Activated T-helper 17 cell treated with anti-CD3 and anti-CD28 coated beads, Interleukin-2, amount 50 U/mL, for 72 hours (primary cell): ENCODE measurements around the gene TUFT1. TPM values are rescaled to one million over a fixed set of nuclear protein-coding genes. Genes with fewer than 3 reads are reported as not detected.

Experiments
- ATAC-seq: fragments of 150-1000 bp; cut with Tn5 transposase; replicated peaks from 2 replicates; pipeline ENCODE4 v1.10.0; 2021; ENCODE audit warnings: mild to moderate bottlenecking, moderate library complexity
- H3K27ac Mint-ChIP-seq: one replicate; pipeline ENCODE4 v1.8.0; 2022; ENCODE audit warnings: mixed read lengths
- H3K27me3 Mint-ChIP-seq: one replicate; pipeline ENCODE4 v1.8.0; 2022; ENCODE audit warnings: mixed read lengths
- H3K36me3 Mint-ChIP-seq: one replicate; pipeline ENCODE4 v1.8.0; 2022; ENCODE audit warnings: low read depth, mild to moderate bottlenecking, mixed read lengths
- H3K4me1 Mint-ChIP-seq: one replicate; pipeline ENCODE4 v1.8.0; 2022; ENCODE audit warnings: mixed read lengths
- H3K4me3 Mint-ChIP-seq: one replicate; pipeline ENCODE4 v1.8.0; 2022; ENCODE audit warnings: mild to moderate bottlenecking, mixed read lengths
- H3K9me3 Mint-ChIP-seq: one replicate; pipeline ENCODE4 v1.8.0; 2022; ENCODE audit warnings: mixed read lengths
- total RNA-seq, 2 donors: library from RNA; stranded (reverse); gene quantifications; one replicate each; pipeline ENCODE4 v1.2.3, GENCODE V29; 2022

The TUFT1 gene
- total RNA-seq, 2 donors from 2014 or later: 3.7 to 5.8 TPM

DNA sequence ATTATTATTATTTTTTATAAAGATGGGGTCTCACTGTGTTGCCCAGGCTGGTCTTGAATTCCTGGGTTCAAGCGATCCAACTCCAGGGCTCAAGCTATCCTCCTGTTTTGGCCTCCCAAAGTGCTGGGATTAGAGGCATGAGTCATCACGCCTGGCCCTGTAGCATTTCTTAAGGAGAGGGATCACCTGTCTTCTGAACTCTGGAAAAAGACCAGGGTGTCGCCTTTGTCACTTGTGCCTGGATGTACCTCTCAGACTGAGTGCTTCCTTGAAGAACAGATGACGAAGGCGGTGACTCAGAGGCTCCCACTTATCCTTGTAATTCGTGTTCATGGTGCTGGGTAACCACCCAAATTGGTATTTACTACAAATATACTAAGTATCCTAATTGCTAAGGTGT lies 31.3 kb upstream of the TUFT1 start:
- Mint-ChIP-seq H3K4me1 (peaks cover 12% of the 10 kb centered on the region), H3K27ac (no peak overlapping the region), H3K9me3 (no peaks in the 10 kb centered on the region), H3K27me3 (no peaks in the 10 kb centered on the region), H3K4me3 (no peak overlapping the region), H3K36me3 (no peaks in the 10 kb centered on the region)
- no peak for ATAC-seq

DNA sequence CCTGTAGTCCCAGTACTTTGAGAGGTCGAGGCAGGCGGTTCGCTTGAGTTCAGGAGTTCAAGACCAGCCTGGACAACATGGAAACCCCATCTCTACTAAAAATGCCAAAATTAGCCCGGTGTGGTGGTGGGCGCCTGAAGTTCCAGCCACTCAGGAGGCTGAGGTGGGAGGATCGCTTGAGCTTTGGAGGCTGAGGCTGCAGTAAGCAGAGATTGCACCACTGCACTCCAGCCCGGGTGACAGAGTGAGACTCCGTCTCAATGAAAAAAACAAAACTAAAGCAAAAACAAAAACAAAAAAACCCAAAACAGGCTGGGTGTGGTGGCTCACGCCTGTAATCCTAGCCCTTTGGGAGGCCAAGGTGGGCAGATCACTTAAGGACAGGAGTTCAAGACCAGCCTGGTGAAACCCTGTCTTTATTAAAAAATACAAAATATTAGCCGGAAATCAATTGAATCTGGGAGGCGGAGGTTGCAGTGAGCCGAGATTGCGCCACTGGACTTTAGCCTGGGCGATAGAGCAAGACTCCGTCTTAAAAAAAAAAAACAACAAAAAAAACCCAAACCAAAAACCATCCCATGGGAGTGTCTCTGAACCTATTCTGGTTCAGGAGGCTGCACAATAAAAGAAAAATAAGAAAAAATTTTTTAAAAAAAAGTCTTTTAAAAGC lies 30.6 kb upstream of the TUFT1 start:
- Mint-ChIP-seq H3K27ac (no peak overlapping the region), H3K36me3 (no peaks in the 10 kb centered on the region), H3K27me3 (no peaks in the 10 kb centered on the region), H3K4me3 (peak overlapping the region; percentile 81), H3K9me3 (no peaks in the 10 kb centered on the region), H3K4me1 (peaks cover 15% of the 10 kb centered on the region)
- ATAC-seq: no peak

DNA sequence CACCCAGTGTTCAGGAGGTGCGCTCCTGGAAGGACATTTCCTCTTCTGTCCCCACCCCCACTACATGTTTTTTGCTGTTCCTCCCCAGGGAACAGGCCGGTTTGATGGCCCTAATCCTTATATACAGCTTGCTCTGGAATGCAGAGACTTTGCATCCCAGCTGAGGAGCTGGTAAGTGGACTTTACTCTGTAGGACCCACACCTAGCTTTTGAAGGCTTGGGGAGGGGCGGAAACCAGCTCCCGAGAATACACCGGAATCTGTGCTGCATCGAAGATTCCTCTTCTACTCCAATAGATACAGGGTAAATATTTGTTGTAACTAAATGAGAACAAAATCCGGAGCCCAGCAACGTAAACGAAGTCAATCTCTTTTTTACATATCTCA lies 30.1 kb upstream of the TUFT1 start:
- no peak for ATAC-seq
- H3K4me3 Mint-ChIP-seq: peak overlapping the region; percentile 81
- no peaks in the 10 kb centered on the region for H3K36me3 Mint-ChIP-seq
- peaks cover 15% of the 10 kb centered on the region for H3K4me1 Mint-ChIP-seq
- H3K27ac Mint-ChIP-seq: no peak overlapping the region
- no peaks in the 10 kb centered on the region for H3K27me3 Mint-ChIP-seq
- H3K9me3 Mint-ChIP-seq: no peaks in the 10 kb centered on the region

DNA sequence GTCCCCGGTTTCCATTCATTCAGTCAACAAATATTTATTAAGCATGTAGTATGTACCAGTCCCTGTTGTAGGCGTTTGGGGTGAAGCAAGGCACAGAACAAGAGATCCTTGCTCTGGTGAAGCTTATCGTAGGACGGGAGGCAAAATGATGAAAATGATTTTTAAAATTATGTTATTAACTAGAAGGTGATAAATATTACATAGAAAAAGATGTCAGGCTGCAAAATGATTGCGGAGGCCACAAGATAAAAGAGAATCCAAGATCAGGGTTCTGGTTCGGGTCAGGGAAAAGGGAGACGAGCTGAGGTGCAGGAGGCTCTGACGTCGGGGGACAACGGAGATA lies 29.5 kb upstream of the TUFT1 start:
- H3K4me1 Mint-ChIP-seq: peaks cover 15% of the 10 kb centered on the region
- peak overlapping the region; percentile 81 for H3K4me3 Mint-ChIP-seq
- no peak overlapping the region for H3K27ac Mint-ChIP-seq
- H3K9me3 Mint-ChIP-seq: no peaks in the 10 kb centered on the region
- ATAC-seq: no peak
- H3K27me3 Mint-ChIP-seq: no peaks in the 10 kb centered on the region
- no peaks in the 10 kb centered on the region for H3K36me3 Mint-ChIP-seq

DNA sequence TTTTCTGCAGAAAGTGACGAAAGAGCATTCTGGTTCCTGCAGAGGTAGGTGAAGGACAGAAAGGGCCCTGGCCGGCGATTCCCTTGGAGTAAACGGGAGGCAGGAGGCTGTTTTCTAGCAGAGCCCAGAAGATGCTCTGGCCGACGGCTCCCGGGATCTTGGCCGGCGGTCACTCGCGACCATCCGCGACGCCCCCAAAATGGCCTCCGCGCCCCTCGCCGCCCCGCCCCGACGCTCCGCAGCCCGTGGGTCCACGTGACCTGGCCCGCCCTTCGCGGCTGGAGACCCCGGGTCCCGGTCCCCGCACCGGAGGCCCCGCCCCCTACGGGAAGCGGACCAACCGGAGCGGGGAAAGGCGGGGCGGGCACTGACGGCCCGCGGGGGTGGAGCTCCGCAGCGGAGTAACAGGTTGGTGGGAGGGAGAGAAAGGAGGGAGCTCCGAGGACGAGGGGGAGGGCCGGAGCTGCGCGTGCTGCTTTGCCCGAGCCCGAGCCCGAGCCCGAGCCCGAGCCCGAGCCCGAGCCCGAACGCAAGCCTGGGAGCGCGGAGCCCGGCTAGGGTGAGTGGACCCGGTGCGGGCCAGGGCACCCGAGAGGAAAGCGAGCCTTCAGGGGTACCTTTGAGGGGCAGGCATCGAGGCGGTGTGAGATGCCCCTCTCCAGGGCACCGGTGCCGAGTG lies 29.0 kb upstream of the TUFT1 start, which contains the start of gene CGN:
CGN (plus strand) TSS at position 431 of the 679 bp plus-strand sequence. CDS start 7,133 bp downstream, outside the sequence.
- H3K4me1 Mint-ChIP-seq: peaks cover 15% of the 10 kb centered on the region
- H3K36me3 Mint-ChIP-seq: no peaks in the 10 kb centered on the region
- H3K9me3 Mint-ChIP-seq: no peaks in the 10 kb centered on the region
- peak within 1 kb of the TSS; percentile 81 for H3K4me3 Mint-ChIP-seq
- ATAC-seq: peak; percentile 98
- peak within 1 kb of the TSS; percentile 28 for H3K27ac Mint-ChIP-seq
- no peaks in the 10 kb centered on the region for H3K27me3 Mint-ChIP-seq

DNA sequence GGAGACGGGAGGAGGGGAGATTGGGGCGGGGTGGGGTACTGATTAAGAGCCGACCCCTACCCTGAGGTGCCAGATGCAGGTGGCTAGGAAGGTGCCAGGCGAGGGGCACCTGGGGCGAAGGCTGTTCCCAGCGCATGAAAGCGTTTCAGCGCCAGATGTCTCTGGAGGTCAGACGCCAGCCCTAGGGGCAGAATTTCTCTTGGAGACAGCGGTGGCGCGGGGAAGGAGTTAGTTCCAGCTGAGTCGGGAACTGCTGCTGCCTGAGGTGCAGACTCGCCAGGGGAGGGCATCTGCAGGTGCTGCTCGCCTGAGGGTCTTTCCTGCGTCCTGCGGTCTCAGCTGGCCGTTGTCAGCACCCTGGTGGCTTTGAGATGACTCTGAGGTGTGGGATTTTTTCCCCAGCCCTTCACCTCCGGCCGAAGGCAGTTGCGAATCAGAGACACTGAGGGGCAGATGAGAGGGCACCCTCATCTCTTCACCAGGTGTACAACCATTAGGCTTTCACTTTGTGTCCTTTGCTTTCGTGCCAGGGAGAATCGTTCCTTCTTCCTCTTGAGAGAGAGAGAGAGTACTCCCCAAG lies 28.4 kb upstream of the TUFT1 start:
- ATAC-seq: peak; percentile 37
- Mint-ChIP-seq H3K36me3 (no peaks in the 10 kb centered on the region), H3K27ac (peak overlapping the region; percentile 28), H3K4me1 (peaks cover 15% of the 10 kb centered on the region), H3K9me3 (no peaks in the 10 kb centered on the region), H3K27me3 (no peaks in the 10 kb centered on the region), H3K4me3 (peak overlapping the region; percentile 81)

DNA sequence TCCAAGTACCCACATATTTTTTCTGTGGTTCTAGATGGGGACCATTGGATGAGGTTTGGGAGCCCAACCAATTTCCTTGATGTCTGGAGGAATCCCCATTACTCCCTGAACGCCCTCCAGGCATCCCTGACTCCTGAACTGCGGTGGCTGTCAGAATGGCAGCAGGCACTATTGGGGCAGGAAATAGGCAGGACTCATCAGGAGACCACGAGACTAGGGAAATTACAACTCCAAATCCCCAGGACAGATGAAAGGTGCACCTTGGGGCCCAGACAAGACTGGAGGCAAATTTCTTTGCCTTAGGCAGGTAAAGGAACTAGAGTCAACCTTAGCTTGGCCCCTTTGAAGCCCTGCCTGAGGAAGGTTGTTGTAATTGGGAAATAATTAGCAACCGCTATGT lies 27.8 kb upstream of the TUFT1 start:
- Mint-ChIP-seq H3K27me3 (no peaks in the 10 kb centered on the region), H3K27ac (no peak overlapping the region), H3K36me3 (no peaks in the 10 kb centered on the region), H3K4me3 (peak overlapping the region; percentile 81), H3K9me3 (no peaks in the 10 kb centered on the region), H3K4me1 (peaks cover 11% of the 10 kb centered on the region)
- no peak for ATAC-seq

DNA sequence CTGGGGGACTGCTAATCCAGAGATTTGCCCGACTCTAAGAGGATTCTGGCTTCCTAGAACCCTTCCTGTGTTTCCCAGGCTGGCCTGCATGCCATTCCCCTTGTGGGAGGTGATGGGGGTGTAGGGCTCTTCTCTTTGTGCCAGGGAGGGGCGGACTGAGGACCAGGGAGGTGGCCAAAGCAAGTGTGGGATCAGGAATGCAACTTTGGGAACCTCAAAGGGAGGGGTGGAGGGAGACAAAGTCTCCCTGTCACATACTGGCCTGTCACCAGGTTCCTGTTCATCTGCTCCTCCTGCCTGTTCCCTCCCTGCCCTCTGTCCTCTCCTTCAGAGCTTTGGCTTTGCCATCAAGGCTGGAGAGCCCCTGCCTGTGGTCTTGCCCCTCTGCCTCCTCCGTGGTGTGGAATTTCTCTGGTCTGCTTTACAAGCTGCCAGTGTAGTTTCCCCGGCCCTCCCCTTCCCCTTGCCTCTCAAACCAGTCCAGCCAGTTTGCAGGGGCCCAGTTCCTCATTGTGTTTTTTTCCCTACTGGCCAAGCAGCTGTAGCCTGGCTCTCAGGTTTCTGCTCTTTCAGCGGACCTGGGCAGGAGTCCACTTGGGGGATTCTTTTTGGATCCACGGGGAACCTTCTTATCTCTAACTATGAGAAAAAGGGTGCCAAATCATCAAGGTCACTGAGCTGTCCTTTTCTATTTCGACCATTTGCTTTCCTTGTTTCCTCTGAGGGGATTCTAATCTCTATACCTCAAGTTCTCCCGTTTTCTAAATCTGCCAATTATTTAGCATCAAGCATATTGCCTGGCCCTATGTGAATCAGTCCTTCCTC lies 27.1 kb upstream of the TUFT1 start:
- ATAC-seq: no peak
- no peaks in the 10 kb centered on the region for H3K36me3 Mint-ChIP-seq
- H3K27ac Mint-ChIP-seq: peak overlapping the region; percentile 6
- no peaks in the 10 kb centered on the region for H3K9me3 Mint-ChIP-seq
- H3K4me3 Mint-ChIP-seq: peak overlapping the region; percentile 81
- H3K27me3 Mint-ChIP-seq: no peaks in the 10 kb centered on the region
- H3K4me1 Mint-ChIP-seq: peaks cover 10% of the 10 kb centered on the region

DNA sequence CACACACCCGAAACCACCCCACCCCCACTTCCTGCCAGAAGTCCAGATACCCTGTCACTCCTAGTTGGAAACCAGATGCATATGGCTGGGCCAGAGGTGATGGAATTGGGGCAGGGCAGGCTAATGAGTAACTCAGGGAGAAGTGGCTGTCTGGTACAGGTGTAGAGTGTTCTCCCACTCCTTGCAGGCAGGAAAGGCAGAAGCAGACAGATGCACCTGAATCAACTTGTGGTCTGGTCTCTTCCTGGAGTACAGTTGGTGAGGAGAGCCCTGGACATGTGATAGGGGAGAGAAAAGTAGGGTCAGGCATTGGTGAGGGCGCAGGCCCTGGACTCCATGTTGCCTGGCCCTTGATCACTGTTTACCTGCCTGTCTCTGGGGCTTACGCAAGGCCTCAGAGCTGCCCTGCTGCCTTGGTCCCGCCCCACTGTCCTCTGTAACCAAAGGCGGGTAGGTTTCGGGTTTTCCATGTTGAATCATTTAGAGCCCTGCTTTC lies 26.4 kb upstream of the TUFT1 start:
- ATAC-seq: no peak
- H3K9me3 Mint-ChIP-seq: no peaks in the 10 kb centered on the region
- H3K4me3 Mint-ChIP-seq: peak overlapping the region; percentile 81
- H3K4me1 Mint-ChIP-seq: peaks cover 10% of the 10 kb centered on the region
- peak overlapping the region; percentile 6 for H3K27ac Mint-ChIP-seq
- H3K27me3 Mint-ChIP-seq: no peaks in the 10 kb centered on the region
- H3K36me3 Mint-ChIP-seq: no peaks in the 10 kb centered on the region

DNA sequence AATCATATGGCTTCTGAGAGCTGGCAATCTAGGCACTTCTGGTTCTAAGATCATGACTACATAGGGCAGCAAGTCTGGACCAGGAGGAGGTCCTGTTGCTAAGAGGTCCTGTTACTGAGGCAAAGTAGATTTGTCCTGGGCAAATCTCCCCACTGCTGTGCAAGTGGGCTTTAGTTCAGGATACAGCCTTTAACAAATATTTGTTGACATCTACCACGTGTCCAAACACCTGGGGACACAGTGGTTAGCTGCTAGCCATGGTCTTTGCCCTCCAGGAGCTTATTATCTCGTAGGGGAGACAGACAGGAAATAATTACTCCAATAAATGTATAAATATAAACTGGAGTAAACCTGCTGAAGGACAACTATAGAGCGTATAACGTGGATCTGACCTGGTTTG lies 25.7 kb upstream of the TUFT1 start:
- H3K36me3 Mint-ChIP-seq: no peaks in the 10 kb centered on the region
- H3K4me1 Mint-ChIP-seq: peaks cover 10% of the 10 kb centered on the region
- ATAC-seq: no peak
- no peak overlapping the region for H3K4me3 Mint-ChIP-seq
- no peak overlapping the region for H3K27ac Mint-ChIP-seq
- H3K9me3 Mint-ChIP-seq: no peaks in the 10 kb centered on the region
- H3K27me3 Mint-ChIP-seq: no peaks in the 10 kb centered on the region

DNA sequence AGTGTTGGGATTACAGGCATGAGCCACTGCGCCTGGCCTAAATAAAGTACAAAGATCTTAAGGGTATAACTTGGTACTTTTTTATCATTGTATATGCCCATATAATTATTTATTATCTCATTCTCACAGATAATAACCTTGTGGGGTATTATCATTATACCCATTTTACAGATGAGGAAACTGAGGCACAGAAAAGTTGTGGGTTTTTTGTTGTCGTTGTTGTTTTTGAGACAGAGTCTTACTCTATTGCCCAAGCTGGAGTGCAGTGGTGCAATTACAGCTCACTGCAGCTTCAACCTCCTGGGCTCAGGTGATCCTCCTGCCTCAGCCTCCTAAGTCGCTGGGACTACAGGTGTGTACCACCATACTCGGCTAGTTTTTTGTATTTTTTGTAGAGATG lies 24.8 kb upstream of the TUFT1 start:
- H3K27me3 Mint-ChIP-seq: no peaks in the 10 kb centered on the region
- H3K27ac Mint-ChIP-seq: no peak overlapping the region
- no peak overlapping the region for H3K4me3 Mint-ChIP-seq
- H3K9me3 Mint-ChIP-seq: no peaks in the 10 kb centered on the region
- no peak for ATAC-seq
- H3K36me3 Mint-ChIP-seq: no peaks in the 10 kb centered on the region
- peaks cover 10% of the 10 kb centered on the region for H3K4me1 Mint-ChIP-seq

DNA sequence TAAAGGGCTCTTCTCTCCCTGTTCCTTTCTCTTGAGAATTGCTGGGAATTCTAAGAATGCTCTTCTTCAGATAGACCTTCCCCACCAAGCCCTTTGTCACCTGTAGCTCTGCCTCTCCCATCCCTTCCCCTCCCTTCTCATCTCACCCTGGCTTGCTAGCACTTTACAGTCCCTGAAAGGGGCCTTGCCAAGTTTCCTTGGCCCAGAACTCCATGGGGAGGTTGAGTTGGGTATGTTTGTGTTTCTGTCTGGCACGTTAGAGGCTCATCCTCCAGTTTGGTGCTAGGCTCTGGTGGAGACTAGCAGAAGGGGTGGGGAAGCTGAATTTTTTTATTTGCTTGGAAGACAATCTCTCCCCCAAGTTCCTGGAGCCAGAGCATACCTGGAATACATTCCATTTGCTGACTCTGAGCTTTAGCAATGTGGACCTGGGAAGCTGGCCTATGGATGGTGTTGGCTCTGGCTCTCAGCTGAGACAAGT lies 24.0 kb upstream of the TUFT1 start:
- no peak overlapping the region for H3K27ac Mint-ChIP-seq
- no peaks in the 10 kb centered on the region for H3K9me3 Mint-ChIP-seq

DNA sequence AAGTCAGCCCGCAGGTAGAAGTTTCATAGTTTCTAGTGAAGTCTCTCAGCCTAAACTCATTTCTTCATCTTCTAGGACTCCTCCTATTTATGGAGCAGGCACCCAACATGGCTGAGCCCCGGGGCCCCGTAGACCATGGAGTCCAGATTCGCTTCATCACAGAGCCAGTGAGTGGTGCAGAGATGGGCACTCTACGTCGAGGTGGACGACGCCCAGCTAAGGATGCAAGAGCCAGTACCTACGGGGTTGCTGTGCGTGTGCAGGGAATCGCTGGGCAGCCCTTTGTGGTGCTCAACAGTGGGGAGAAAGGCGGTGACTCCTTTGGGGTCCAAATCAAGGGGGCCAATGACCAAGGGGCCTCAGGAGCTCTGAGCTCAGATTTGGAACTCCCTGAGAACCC lies 21.7 kb upstream of the TUFT1 start:
- no peaks in the 10 kb centered on the region for H3K36me3 Mint-ChIP-seq
- H3K4me3 Mint-ChIP-seq: no peak overlapping the region
- ATAC-seq: no peak
- H3K27ac Mint-ChIP-seq: no peak overlapping the region
- H3K27me3 Mint-ChIP-seq: no peaks in the 10 kb centered on the region
- H3K4me1 Mint-ChIP-seq: peaks cover 7% of the 10 kb centered on the region
- H3K9me3 Mint-ChIP-seq: no peaks in the 10 kb centered on the region

More for the DNA sequence above, 24.0 kb upstream of the TUFT1 start:
- Mint-ChIP-seq H3K4me1 (peaks cover 10% of the 10 kb centered on the region), H3K4me3 (no peak overlapping the region), H3K36me3 (no peaks in the 10 kb centered on the region), H3K27me3 (no peaks in the 10 kb centered on the region)
- ATAC-seq: no peak

DNA sequence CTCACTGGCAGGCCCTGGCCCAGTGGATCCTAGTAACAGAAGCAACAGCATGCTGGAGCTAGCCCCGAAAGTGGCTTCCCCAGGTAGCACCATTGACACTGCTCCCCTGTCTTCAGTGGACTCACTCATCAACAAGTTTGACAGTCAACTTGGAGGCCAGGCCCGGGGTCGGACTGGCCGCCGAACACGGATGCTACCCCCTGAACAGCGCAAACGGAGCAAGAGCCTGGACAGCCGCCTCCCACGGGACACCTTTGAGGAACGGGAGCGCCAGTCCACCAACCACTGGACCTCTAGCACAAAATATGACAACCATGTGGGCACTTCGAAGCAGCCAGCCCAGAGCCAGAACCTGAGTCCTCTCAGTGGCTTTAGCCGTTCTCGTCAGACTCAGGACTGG lies 21.2 kb upstream of the TUFT1 start:
- no peak overlapping the region for H3K27ac Mint-ChIP-seq
- ATAC-seq: no peak
- no peak overlapping the region for H3K4me3 Mint-ChIP-seq
- H3K36me3 Mint-ChIP-seq: no peaks in the 10 kb centered on the region
- no peaks in the 10 kb centered on the region for H3K9me3 Mint-ChIP-seq
- peaks cover 2% of the 10 kb centered on the region for H3K4me1 Mint-ChIP-seq
- no peaks in the 10 kb centered on the region for H3K27me3 Mint-ChIP-seq
